Stomach (tissue), 4 donors: ENCODE data around the gene ADAMTS16.

Experiments used
- EP300 ChIP-seq: sonication (generic); formaldehyde crosslinking; IDR thresholded peaks from one replicate; pipeline ENCODE4 v1.6.1; 2017; ENCODE audit warnings: antibody characterized with exemption
- POLR2A ChIP-seq, 4 donors: fragments of 450-650 bp; IDR thresholded peaks; one replicate each; pipeline ENCODE4 v1.6.1; 2016; ENCODE audit warnings: antibody characterized with exemption in 4 of 4, control low read depth in 2 of 4, mild to moderate bottlenecking in 1 of 4, moderate library complexity in 1 of 4
- POLR2AphosphoS5 ChIP-seq, 3 donors: sonication (generic); formaldehyde crosslinking; IDR thresholded peaks; one replicate each; pipeline ENCODE4 v1.6.1; 2016; ENCODE audit warnings: antibody characterized with exemption in 3 of 3
- TF ChIP-seq, protein P1 (sequence below), 7 experiments: fragments of 450-650 bp in 4 of 7; fragments of 200-600 bp in 3 of 7; sonication (generic) in 3 of 7; IDR thresholded peaks; one replicate each; pipeline ENCODE4 v1.5.1; 2016 to 2019; ENCODE audit warnings: antibody characterized with exemption in 7 of 7, control low read depth in 2 of 7, mild to moderate bottlenecking in 1 of 7

- TF ChIP-seq, protein P1, sequence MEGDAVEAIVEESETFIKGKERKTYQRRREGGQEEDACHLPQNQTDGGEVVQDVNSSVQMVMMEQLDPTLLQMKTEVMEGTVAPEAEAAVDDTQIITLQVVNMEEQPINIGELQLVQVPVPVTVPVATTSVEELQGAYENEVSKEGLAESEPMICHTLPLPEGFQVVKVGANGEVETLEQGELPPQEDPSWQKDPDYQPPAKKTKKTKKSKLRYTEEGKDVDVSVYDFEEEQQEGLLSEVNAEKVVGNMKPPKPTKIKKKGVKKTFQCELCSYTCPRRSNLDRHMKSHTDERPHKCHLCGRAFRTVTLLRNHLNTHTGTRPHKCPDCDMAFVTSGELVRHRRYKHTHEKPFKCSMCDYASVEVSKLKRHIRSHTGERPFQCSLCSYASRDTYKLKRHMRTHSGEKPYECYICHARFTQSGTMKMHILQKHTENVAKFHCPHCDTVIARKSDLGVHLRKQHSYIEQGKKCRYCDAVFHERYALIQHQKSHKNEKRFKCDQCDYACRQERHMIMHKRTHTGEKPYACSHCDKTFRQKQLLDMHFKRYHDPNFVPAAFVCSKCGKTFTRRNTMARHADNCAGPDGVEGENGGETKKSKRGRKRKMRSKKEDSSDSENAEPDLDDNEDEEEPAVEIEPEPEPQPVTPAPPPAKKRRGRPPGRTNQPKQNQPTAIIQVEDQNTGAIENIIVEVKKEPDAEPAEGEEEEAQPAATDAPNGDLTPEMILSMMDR (IDR thresholded peaks at IDR 0.05): no peak
- TF ChIP-seq POLR2AphosphoS5 (IDR thresholded peaks at IDR 0.05) (no peak), POLR2A (IDR thresholded peaks at IDR 0.05) (no peak), EP300 (no peak)
Observed at GRCh38 chr5:5320062-5320805, 180.1 kb downstream of the ADAMTS16 start.
